Measurements from ENCODE around the gene TMEM108.

The TMEM108 gene

DNA sequence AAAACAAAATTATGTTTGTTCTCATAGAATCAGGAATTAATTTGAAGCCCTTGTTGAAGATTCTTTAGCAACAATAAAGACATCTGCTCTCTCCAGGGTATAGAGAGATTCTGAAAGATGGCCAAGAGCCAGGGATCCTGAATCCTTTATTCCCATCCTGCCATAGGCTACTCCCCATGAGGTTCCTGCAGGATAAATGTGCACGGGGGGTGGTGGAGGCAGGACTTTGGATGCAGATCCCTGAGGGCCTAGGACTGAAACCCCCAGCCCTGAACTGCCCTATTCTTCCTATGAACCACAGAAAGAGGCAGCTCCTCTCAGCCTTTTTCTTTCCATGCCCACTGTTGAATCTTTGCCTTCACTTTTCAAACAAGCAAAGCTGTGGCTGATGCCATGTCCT lies 17.1 kb downstream of the TMEM108 start:
- no peak for DNase-seq (ENCODE audit: low read depth)

DNA sequence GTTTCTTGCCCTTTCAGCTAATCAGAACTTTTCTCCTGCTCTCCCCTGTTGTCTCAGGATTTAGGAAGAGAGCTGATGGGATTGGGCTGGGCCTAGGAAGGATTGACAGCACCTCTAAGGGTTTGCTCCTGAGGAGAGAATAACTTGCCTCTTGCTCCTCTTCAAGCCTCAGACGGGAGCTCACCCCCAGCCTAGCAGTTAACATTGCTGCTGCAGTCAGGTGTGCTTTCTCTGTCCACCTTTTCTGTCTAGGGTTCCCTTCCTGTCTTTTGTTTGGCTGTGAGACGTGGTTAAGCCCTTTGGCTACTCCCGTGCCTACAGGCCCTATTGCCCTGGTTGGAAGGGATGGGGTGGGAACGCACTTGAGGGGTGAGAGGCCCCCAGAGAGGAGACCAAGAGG lies 20.1 kb downstream of the TMEM108 start:
- DNase-seq (ENCODE audit: low read depth), result no peak

DNA sequence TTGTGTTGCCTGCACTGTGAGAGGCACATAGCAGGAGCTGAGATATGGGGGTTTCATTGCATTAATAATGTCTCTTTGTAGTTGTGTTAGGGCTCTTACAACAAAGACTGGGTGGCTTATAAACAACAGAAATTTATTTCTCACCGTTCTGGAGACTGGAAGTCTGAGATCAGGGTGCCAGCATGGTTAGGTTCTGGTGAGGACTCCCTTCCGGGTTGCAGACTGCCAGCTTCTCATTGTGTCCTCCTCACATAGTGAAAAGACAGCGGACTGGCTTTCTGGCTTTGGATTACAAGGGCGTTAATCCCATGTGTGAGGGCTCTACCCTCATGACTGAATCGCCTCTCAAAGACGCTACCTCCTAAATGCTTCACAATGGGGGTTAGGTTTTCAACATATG lies 20.6 kb downstream of the TMEM108 start:
- no peak for DNase-seq (ENCODE audit: low read depth)

DNA sequence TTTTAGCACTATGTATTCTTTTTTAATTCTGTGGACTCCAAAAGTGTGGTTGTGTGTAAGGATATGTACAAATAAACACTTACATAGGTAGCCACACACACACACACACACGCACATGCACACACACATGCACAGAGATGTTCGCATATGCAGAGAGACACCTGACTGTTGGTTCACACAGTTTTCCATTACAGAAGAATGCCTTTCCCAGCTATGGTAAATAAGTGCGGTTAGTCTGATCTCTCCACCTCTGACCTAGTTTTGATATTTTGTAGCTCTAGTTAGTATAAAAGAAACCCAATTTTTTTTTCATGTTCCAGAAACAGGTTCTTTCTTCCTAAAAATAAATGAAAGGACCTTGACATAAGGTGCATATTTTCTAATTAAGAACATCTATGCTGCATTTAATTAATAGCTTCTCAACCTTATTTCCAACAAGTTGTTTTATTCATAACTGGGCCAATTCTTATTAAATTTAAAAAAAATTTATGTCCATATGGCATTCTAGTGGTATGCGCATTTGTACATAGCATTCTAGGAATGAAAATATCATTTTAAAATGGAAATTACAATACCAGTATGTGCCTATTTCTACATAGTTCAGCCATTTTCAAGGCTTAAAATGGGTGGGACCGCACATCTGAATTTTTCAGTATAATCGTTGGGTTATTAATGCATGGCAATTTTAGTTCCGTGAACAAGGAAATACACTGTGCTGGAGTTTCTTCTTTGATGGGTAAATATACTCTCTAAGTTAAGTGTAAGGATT lies 27.2 kb downstream of the TMEM108 start:
- DNase-seq (ENCODE audit: low read depth), result no peak

DNA sequence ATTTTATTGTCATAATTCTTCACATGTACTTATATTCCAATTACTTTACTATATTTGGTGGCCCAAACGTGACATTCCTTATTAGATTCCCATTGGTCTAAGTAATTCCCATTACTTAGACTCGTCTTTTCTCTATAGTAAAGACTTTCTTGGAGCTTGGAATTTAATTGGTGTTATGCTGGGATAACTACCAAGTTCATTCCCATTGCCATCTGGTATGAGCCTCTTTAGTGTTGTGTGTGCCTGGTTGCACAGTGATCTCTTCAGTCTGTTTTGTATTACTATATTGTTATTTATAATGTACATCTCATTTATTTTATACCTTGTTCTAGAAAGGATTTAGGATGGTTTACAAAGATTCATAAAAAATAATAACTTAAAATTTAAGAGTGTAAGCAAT lies 27.8 kb downstream of the TMEM108 start:
- no peak for DNase-seq (ENCODE audit: low read depth)

DNA sequence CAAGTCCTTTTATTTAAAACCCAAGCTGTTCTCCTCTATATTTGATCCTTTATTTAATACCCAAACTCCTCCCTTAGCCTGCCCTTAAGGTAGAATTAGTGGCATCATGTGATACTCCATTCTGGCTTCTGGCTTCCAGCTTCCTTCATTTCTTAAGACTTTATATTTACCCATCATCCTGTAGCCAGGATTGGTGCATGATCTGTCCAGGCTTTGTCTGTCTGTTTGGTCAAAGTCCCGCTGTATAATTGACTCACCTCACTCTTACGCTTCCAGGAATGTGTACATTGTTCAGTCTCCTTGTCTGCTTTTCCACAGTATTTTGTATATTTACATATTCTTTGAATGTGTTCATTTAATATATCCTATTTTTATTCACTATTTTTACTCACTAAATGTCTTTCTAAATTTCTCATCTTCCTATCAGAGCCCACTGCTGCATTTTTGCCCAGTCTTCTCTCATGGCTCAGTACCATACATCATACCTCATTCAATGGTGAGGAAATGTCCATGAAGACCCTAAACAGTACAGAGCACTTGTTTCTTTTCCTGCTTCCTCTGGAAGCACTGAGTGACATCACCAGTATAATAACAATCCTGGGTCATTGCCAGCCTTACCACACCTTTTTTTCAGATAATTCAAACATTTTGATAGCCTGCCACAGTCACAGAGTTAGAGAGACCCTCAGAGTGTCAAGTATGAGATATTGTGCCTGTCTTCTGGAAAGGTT lies 31.5 kb downstream of the TMEM108 start:
- DNase-seq (ENCODE audit: low read depth), result no peak

DNA sequence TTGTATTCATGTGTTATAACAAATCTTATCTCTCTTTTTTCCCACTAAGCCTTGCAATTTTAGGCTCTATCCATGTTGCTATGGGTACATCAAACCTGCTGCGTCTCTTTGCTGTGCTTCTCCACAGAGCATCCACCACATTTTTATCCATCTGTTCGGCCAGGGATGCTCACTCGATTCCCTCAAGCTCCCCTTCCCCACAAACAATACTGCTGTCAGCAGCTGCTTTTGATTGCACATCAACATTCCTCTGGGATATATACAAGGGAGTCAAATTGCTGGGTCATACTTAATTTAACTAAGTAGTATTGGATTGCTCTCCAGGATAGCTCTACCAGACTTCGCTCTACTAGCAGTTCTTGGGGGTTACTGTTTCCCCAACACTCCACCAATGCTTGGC lies 36.8 kb downstream of the TMEM108 start:
- no peak for DNase-seq (ENCODE audit: low read depth)

DNA sequence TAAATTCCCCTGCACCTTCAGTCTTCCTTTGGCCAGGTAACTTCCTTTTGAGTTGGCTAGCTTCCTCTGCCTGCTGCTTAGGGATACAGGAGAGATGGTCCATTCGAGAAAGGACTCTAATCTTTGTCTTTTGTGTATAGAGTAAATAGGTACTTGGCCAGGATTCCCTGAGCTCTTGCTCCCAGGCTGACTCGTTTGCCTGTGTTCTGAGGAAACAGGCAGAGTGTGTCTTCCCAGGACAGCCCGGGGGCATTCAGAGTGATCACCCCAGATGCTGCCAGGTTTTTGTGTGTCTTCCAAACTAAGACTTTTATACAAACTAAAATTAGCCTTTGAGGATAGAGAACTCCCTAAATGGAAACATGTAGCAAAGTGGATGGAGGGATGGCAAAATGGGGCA lies 39.5 kb downstream of the TMEM108 start:
- no peak for DNase-seq (ENCODE audit: low read depth)

DNA sequence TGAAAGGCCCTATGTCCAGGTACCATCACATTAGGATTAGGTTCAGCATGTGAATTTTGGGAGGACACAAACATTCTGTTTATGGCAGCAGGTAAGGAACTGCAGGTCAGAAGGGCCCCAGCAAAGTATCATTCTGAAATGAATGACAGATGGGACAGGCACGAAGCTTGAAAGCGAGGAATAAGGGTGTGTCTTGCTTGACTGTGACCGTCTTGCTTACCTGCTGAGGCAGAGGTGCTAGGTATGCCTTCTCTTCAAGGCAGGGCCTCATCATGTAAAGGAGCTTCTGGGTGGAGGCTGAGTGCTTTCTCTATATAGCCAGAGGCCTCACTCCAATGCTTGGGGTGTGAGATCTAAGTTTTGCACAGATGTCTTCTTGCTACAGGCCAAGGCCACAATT lies 41.4 kb downstream of the TMEM108 start:
- DNase-seq (ENCODE audit: low read depth), result no peak

DNA sequence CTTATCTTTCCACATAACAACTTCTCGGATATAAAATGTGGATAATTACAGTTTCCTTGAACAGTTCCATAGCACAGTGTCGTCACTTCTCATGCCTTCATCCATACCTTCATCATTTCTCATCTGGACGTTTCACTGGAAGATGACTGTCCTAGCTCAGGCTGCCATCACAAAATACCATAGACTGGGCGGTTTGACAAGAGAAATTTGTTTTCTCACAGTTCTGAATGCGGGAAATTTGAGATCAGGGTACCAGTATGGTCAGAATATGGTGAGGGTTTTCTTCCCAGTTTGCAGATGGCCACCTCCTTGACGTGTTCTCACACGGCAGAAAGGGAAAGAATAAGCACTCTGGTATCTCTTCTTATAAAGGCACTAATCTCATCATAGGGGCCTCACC lies 42.8 kb downstream of the TMEM108 start:
- DNase-seq (ENCODE audit: low read depth), result no peak

DNA sequence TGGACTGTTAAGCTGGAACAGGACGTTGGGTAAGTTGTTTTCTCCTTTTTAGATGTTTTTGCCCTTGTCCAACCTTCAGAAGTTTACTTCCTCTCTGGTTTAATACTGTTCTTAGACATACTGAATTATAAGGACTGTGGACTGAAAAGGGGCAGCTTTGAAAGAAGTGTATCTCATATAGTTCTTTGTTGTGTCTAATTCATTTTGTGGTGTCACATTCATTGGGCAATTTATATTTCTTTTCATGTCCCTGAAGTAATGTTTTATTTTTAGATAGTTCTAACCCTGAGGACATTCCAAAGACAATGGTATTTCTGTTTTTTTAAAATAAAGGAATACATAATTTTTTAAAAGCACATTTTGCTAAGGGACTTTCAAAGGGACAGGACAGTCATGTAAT lies 45.2 kb downstream of the TMEM108 start:
- DNase-seq (ENCODE audit: low read depth), result no peak

DNA sequence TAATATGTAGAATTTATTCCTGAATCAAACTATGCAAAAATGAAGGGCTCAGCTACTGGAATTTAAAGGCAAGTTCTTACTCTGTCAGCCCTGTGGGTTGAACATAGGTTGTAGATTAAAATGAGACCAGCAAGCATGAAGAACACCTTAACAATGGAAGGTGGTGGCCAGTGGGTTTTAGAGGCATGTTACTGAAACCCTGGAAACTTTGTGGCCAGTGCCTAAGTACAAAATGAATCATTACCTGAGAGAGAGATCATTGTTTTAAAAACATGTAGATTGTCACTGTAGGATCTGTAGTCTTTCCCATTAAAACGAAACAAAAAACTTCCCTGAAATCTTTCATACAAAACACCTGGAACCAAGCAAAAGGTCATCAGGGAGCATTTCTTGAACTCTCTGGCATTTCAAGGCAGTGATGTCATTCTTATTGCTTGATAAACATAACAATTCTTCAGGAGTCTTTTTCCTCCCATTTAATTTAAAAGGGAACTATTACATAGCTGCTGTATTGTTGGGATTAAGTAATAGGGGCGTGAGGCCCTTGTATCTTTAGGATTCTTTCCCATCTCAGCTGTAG lies 51.8 kb downstream of the TMEM108 start:
- DNase-seq (ENCODE audit: low read depth), result no peak

DNA sequence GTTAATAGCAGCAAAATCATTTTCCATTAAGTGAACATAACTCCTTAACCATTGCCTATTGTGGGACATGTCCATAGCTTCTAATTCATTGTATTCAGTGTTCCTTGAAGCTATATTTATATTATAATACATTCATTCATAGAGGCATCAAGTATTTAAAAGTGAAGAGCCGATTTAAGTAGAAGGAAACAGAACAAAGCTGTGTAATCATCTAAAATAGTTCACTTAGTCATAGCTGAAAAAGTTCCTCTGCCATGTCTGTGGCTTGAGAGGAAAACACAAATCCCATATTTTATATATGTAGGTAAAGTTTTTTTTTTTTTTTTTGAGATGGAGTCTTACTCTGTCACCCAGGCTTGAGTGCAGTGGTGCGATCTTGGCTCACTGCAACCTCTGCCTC lies 54.5 kb downstream of the TMEM108 start:
- DNase-seq (ENCODE audit: low read depth), result no peak

DNA sequence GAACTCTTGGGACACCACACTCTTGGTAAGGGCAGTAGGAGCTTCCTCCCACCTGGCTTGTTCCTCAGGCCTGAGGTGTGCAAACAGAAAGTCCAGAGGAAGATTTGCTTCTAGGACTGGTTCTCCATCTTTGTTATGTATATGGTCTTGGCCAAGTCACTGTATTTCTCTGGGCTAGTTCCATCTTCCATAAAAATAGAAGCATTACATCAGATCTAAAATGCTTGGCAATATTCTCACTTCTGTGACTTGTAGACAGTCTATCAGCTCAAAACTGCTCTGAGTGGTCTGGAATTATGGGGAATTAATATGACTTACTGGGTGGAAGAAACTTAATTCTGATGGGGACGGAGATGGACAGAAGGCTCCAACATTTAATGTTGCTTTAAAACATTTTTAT lies 55.2 kb downstream of the TMEM108 start:
- no peak for DNase-seq (ENCODE audit: low read depth)

DNA sequence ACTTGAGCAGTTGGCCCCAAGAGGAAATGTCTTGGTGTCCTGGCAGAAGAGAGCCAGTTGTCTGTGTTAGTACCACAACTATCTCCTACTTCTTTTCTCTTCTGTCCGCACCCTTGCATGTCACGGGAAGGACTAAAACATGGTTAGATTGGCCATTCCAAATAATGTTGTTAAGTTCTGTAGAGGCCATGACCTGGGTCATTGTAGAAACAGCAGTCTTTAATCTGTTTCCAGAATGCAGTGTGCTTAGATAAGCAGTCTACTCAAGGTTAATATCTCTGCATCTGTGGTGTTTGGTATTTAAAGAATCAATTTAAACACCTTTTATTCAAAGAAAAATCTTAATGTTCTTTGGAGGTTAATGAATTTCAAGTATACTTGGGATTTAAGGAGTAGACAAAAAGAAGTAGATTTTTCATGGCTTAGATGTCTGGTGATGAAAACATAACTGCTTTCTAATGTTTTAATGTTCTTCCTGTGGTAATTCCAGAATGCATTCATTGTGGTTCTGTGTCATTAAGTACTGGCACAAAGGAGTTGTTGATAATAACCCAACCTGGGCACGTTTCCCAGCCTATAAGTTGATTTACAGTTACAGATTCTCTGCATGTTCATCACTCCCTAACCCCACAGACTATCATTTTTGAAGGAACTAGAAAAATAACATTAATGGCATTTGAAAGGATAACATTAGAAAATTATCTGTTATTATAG lies 58.9 kb downstream of the TMEM108 start:
- DNase-seq (ENCODE audit: low read depth), result no peak

DNA sequence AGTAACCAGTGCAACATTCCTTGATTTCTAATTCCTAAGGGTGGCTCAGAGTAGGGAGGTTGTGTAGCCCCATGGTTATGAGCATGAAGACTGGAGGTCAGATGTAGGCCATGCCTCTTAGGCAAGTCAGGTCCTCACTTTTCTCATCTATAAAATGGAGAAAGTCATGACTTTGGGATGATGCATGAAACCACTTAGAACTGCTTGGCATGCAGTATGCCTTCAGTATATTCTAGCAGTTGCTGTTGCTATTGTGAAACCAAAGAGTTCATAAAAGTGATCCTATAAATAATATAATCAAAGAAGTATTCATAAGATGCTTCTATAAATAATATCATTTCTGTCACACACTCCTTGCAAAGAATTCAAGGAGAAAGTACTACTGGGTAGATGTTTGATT lies 65.5 kb downstream of the TMEM108 start:
- no peak for DNase-seq (ENCODE audit: low read depth)

DNA sequence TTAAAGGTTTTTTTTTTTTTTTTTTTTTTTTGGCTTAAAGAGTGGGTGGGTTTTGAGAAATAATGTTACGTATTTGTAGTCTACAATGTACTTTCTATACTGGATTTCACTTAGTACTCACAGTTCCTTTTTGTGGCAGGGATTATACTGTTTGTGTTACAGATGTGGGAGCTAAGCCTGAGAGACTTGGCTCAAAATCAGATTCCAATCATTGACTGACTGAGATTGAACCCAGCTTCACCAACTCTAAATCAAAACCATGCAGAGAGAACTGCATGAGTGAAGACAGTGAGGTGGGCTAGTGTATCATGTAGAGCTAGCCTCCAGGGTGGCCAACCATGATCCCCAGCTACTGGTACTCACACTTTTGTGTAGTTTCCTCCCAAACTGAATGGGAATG lies 68.0 kb downstream of the TMEM108 start:
- no peak for DNase-seq (ENCODE audit: low read depth)

DNA sequence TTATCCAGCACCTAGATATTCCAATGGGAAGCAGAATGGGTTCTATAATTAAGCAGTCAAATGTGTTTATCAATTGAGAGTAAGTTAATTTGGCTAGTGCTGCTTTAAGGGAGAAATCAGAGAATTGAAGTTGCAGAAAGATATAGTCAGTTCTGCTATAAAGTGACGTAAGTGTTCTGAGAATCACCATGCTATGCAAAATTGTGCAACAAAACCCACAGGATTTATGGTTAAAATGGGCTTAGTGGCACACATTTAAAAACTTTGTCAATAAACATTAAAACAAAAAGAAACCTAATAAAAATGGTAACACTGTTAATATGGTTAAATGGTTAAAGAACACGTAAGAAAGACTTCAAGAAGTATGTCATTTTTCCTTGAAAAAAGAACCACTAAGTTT lies 74.5 kb downstream of the TMEM108 start:
- no peak for DNase-seq (ENCODE audit: low read depth)

DNA sequence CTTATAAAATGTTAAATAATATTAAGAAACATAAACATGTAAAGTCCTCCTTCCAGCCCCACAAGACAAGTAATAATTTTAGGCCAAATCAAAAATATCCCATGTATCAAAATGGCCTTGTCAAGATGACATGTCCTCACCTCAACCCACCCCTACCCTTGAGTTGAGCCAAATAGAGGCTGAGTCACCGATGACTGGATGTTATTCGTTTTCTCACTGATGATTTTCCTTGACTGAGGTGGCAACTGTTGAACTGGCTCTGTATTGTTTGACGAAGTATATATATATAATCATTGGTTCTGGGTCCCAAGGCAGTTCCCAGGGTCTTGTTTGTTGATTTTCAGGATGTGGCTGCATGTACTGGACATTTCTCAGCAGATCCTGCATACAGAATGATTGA lies 75.3 kb downstream of the TMEM108 start:
- DNase-seq (ENCODE audit: low read depth), result no peak

DNA sequence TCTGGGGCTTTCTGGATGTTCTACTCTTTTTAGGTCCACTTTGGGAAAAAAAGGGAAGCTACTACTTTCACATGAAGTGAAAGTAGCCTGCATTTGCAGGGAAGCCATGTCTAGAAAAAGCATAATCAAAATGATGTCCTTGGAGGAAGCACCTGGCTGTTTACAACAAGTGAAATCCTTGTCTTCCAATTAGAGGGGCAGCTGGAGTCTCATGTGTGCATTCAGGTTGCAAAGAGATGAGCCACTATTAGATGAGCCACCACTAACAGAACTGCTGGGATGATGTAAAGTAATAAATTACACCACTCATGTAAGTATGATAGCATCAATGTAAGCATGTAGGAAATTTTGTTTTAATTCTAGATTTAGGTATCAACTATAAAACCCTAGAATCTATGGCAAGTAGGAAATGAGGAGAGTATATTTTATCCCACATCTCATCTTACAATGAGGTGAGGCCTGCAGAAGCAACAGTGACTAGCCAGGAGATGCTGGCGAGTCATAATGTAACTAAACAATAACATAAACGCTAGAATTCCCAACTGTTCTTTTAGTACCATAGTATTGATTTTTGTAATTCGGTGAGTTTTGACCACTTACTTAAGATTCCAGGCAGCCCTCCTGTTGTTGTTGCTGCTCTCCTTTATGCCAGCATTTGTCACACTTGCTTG lies 75.9 kb downstream of the TMEM108 start:
- DNase-seq (ENCODE audit: low read depth), result no peak

DNA sequence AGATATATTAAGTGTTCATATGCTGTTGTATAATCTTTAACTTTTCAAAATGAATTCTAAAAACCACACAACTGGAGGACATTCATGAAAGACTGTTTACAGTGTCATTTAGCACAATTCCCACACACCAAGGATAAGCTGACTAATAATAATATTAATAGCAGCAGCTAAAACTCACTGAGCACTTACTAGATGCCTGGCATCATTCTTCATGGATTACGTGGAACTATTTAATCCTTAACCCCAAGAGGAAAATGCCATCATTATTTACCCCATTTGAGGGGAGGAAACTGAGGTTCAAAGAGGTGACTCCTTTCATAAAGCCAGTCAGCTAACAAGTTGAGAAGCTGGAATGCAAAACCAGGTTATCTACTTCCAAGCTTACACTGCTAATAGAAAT lies 77.0 kb downstream of the TMEM108 start:
- no peak for DNase-seq (ENCODE audit: low read depth)

DNA sequence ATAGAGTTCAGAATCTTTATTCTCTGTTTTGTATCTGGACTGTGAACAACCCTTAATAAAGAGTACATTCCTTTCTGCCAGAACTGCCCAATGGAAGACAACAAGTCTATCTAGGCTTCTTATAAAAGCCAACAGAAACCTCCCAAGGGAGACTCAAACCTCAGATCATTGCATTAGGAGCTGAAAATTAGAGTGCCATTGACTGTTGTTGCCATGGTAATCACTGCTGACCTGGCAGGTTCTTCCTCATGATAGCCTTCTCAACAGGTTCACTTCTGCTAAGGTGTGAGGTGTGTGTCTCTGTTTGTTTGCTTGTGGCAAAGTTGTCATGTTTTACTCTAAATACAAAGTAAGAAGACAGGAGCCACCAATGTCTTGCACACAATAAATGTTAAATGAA lies 79.2 kb downstream of the TMEM108 start:
- DNase-seq (ENCODE audit: low read depth), result no peak
